HG03045 (cell line): Measurements from ENCODE around the gene FUBP1.
"Not testable (repeated sequence)": the region's sequence is repeated elsewhere in the genome, so short reads cannot be mapped to it uniquely, and the experiment has no call there.

Source experiments
- ATAC-seq: cut with Tn5 transposase; IDR thresholded peaks from one replicate; pipeline ENCODE4 v1.9.1; 2021; ENCODE audit warnings: mild to moderate bottlenecking, moderate library complexity; ENCODE audit not compliant: unreplicated experiment

Gene FUBP1

GRCh38 chr1:77950873-77951272 is 28.0 kb downstream of the FUBP1 start:
- ATAC-seq, result no peak

GRCh38 chr1:77948841-77949424 is 29.9 kb downstream of the FUBP1 start:
- ATAC-seq, result no peak

GRCh38 chr1:77945345-77945744 is 33.5 kb downstream of the FUBP1 start:
- no peak for ATAC-seq

DNA sequence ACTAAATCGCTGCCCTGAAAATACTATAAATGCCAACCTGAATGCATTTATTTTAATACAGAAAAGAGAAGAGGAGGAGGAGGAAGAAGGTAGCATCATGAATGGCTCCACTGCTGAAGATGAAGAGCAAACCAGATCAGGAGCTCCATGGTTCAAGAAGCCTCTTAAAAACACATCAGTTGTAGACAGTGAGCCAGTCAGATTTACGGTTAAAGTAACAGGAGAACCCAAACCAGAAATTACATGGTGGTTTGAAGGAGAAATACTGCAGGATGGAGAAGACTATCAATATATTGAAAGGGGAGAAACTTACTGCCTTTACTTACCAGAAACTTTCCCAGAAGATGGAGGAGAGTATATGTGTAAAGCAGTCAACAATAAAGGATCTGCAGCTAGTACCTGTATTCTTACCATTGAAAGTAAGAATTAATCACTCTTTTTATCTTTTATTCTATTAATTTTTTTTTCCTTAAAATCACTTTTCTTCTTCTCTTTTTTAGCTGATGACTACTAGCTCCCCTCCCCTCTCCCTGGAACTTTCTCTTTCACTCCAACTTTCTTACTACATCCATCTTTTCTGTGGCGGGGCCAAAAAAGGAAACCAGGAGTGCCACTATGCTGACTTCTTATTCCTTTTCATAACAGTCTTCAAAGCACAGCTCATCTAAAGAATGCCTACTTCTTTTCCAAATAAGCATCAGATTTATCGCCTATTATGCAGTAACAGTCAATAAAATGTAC is 36.3 kb downstream of the FUBP1 start:
- no peak for ATAC-seq

GRCh38 chr1:77940921-77941570 is 37.8 kb downstream of the FUBP1 start:
- no peak for ATAC-seq

DNA sequence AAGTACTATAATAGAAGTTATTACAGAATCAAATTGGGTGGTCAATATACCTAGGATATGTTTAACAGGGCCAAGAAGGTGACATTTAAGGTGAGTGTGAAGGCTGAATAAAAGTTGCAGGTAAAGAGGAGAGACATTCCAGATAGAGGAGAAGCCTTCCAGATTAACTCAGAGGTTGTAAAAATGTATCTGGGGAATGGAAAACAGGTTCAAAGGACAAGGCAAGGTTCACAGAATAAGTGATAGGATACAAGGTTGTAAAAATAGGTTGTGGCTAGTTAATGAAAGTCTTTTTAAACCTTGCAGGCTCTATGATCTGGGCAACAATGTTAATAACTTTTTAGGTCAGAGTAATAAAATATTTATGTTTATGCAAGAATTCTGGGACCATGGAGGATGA is 40.2 kb downstream of the FUBP1 start:
- no peak for ATAC-seq

DNA sequence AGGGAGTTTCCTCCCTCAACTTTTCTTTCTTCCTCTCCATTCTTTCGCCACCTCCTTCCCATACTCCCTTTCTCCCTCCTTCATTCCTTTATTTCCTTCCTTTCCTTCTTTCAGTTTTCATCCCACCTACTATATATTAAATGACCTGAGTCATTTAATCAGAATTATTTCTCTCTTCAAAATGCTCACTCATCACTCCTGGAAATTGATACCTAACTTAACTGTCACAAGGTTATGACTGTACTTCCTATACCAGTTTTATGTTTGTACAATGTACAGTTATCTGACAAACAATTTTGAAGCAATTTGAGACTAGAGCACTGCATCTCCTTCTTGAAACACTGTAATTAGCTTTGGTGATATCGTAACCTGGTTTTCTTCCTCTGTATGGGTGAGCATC is 49.1 kb downstream of the FUBP1 start:
- no peak for ATAC-seq

- ATAC-seq, result no peak
Observed at GRCh38 chr1:77927414-77927813, 51.5 kb downstream of the FUBP1 start.

GRCh38 chr1:77926561-77927357 is 52.1 kb downstream of the FUBP1 start:
- ATAC-seq, result no peak

DNA sequence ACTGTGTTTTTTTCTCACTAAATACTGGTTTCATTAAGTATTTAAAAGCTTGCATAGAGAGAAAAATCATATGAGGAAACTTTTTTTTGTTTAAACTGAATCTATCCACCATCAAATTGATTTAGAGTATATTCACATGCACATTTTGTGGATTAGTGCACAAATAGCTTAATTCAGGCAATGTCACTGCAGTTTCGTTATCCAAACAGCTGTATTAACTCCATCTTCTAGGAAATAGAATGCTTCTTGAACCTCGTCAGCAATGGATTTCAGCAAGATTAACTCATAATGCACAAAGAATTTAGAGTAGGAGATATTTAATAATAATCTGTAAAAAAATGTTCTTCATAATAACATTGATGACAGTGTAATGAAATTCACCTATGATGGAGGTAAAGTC is 52.9 kb downstream of the FUBP1 start:
- ATAC-seq, result no peak

DNA sequence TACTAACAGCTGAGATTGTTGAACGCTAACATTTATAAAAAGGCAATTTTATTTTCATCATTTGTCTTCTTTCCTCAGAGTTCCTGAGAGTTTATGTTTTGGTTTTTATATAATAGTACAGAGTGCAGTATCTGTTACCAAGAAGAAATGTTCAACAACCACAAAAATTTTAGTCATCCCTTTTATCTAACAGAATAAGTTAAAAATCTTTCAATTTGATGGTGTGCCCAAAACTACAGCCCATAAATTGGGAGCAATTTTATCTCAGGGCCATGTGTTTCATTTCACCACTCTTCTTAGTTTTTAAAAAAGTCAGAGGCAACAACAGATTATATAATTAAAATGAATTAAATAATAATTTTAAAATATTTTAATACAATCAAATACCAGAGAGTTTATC is 53.4 kb downstream of the FUBP1 start:
- no peak for ATAC-seq

GRCh38 chr1:77918918-77919317 is 60.0 kb downstream of the FUBP1 start:
- not testable (repeated sequence) for ATAC-seq

- ATAC-seq, result no peak
Observed at GRCh38 chr1:77910116-77910515, 68.8 kb downstream of the FUBP1 start.

- ATAC-seq, result no peak
Observed at GRCh38 chr1:77906624-77907023, 72.2 kb downstream of the FUBP1 start.

- no peak for ATAC-seq
Observed at GRCh38 chr1:77906019-77906545, 72.8 kb downstream of the FUBP1 start.

DNA sequence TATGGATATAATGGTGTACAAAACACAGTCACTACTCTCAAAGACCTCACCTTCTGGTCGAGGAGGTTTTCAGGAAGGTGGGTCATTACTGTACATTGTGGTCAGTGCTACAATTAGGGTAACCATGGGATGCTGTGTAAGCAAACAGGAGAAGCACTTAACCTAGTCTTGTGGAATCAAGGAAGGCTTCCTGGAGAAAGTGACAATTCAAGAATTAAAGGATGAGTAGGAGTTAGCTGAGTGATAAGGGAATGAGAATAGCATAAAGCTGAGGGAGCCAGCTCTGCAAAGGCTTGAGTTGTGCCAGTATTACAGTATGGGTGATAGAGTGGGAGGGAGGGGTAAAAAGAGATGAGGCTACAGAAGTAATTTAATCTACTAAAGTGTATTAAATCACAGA is 73.3 kb downstream of the FUBP1 start:
- ATAC-seq, result no peak

GRCh38 chr1:77900687-77901293 is 78.1 kb downstream of the FUBP1 start:
- no peak for ATAC-seq

GRCh38 chr1:77899647-77900320 is 79.1 kb downstream of the FUBP1 start:
- ATAC-seq, result no peak
